ENCODE data around the gene B9D2. TPM values are rescaled to one million over a fixed set of nuclear protein-coding genes. Genes with fewer than 3 reads are reported as not detected.
A peak's percentile ranks its signal among the peaks of the same experiment; 100 is the strongest.

Gene B9D2
- total RNA-seq, 1 donor from 2014 or later = 2.5 TPM

- TF ChIP-seq CTCF (IDR thresholded peaks at IDR 0.05; ENCODE audit: borderline replicate concordance) = no peak
- peak overlapping the region; percentile 49 for H3K4me3 ChIP-seq
Observed at GRCh38 chr19:41328157-41328841, 35.6 kb downstream of the B9D2 start.

GRCh38 chr19:41327576-41328156 is 36.3 kb downstream of the B9D2 start:
- H3K4me3 ChIP-seq = peak overlapping the region; percentile 49
- H3K27me3 ChIP-seq (ENCODE audit: low read depth) = no peaks in the 10 kb centered on the region
- TF ChIP-seq CTCF (IDR thresholded peaks at IDR 0.05; ENCODE audit: borderline replicate concordance) = no peak
- peak; percentile 76 for DNase-seq
- intact Hi-C loops (cut with micrococcal nuclease) = no loop called here
- peak overlapping the region; percentile 84 for H3K27ac ChIP-seq (replicated peaks)
- H3K4me1 ChIP-seq = peaks cover 70% of the 10 kb centered on the region
- no peaks in the 10 kb centered on the region for H3K9me3 ChIP-seq (replicated peaks)
- peaks cover 29% of the 10 kb centered on the region for H3K36me3 ChIP-seq

More at GRCh38 chr19:41328157-41328841, 35.6 kb downstream of the B9D2 start:
- DNase-seq = no peak
- H3K27me3 ChIP-seq (ENCODE audit: low read depth) = no peaks in the 10 kb centered on the region
- intact Hi-C loops (cut with micrococcal nuclease) = no loop called here
- peaks cover 29% of the 10 kb centered on the region for H3K36me3 ChIP-seq
- peak overlapping the region; percentile 84 for H3K27ac ChIP-seq (replicated peaks)
- H3K4me1 ChIP-seq = peaks cover 63% of the 10 kb centered on the region
- H3K9me3 ChIP-seq (replicated peaks) = no peaks in the 10 kb centered on the region

- Histone ChIP-seq H3K4me3 (peak overlapping the region; percentile 49), H3K27me3 (ENCODE audit: low read depth) (no peaks in the 10 kb centered on the region), H3K9me3 (replicated peaks) (no peaks in the 10 kb centered on the region), H3K36me3 (peaks cover 27% of the 10 kb centered on the region), H3K4me1 (peaks cover 75% of the 10 kb centered on the region), H3K27ac (replicated peaks) (peak overlapping the region; percentile 84)
- DNase-seq = no peak
- no peak for TF ChIP-seq CTCF (IDR thresholded peaks at IDR 0.05; ENCODE audit: borderline replicate concordance)
- intact Hi-C loops (cut with micrococcal nuclease) = no loop called here
Observed at GRCh38 chr19:41327076-41327575, 36.8 kb downstream of the B9D2 start.

- Histone ChIP-seq H3K9me3 (replicated peaks) (no peaks in the 10 kb centered on the region), H3K4me3 (peak overlapping the region; percentile 61), H3K36me3 (peaks cover 21% of the 10 kb centered on the region), H3K4me1 (peaks cover 85% of the 10 kb centered on the region), H3K27ac (replicated peaks) (peak overlapping the region; percentile 84), H3K27me3 (ENCODE audit: low read depth) (no peaks in the 10 kb centered on the region)
- no peak for TF ChIP-seq CTCF (IDR thresholded peaks at IDR 0.05; ENCODE audit: borderline replicate concordance)
- DNase-seq = no peak
- intact Hi-C loops (cut with micrococcal nuclease) = no loop called here
Observed at GRCh38 chr19:41325947-41326706, 37.8 kb downstream of the B9D2 start.

- DNase-seq = no peak
- intact Hi-C loops (cut with micrococcal nuclease) = no loop called here
- Histone ChIP-seq H3K9me3 (replicated peaks) (no peaks in the 10 kb centered on the region), H3K27me3 (ENCODE audit: low read depth) (no peaks in the 10 kb centered on the region), H3K27ac (replicated peaks) (peak overlapping the region; percentile 84), H3K4me1 (peaks cover 87% of the 10 kb centered on the region), H3K36me3 (peaks cover 22% of the 10 kb centered on the region), H3K4me3 (peak overlapping the region; percentile 61)
- no peak for TF ChIP-seq CTCF (IDR thresholded peaks at IDR 0.05; ENCODE audit: borderline replicate concordance)
Observed at GRCh38 chr19:41325640-41325946, 38.4 kb downstream of the B9D2 start.

All from left ventricle myocardium inferior (tissue), 1 donor.